Liver (tissue), 9 donors: ENCODE measurements around the gene CFAP97D1. TPM values are rescaled to one million over a fixed set of nuclear protein-coding genes. Genes with fewer than 3 reads are reported as not detected.

Experiments
- DNase-seq: peaks from one replicate; pipeline ENCODE4 v3.0.0-alpha.2; 2017; ENCODE audit warnings: low spot score
- H3K27ac ChIP-seq, 2 donors: one replicate each; pipeline ENCODE4 v1.7.0; 2013; ENCODE audit warnings: inconsistent platforms in 2 of 2, low read length in 2 of 2, control low read depth in 1 of 2, low read depth in 1 of 2, mild to moderate bottlenecking in 1 of 2
- H3K27me3 ChIP-seq, 4 donors: one replicate each; pipeline versions ENCODE4 v1.6.1 to v1.7.0; 2013; ENCODE audit warnings: low read length in 3 of 4, inconsistent platforms in 1 of 4, mild to moderate bottlenecking in 1 of 4, moderate library complexity in 1 of 4; ENCODE audit not compliant: control insufficient read depth in 4 of 4, insufficient read depth in 4 of 4
- H3K36me3 ChIP-seq, 4 donors: one replicate each; pipeline versions ENCODE4 v1.6.1 to v1.7.0; 2013; ENCODE audit warnings: low read length in 3 of 4, mild to moderate bottlenecking in 3 of 4, low read depth in 1 of 4, moderate library complexity in 1 of 4; ENCODE audit not compliant: control insufficient read depth in 4 of 4, insufficient read depth in 3 of 4
- H3K4me1 ChIP-seq, 4 donors: one replicate each; pipeline versions ENCODE4 v1.6.1 to v1.7.0; 2013; ENCODE audit warnings: low read length in 3 of 4, mild to moderate bottlenecking in 3 of 4, moderate library complexity in 1 of 4; ENCODE audit not compliant: control insufficient read depth in 4 of 4, insufficient read depth in 4 of 4
- H3K4me3 ChIP-seq, 3 donors: one replicate each; pipeline versions ENCODE4 v1.6.1 to v1.7.0; 2013; ENCODE audit warnings: low read length in 3 of 3, control low read depth in 1 of 3, low read depth in 1 of 3, mild to moderate bottlenecking in 1 of 3
- H3K9ac ChIP-seq, 2 donors: one replicate each; pipeline ENCODE4 v1.7.0; 2013; ENCODE audit warnings: low read length in 2 of 2, mild to moderate bottlenecking in 2 of 2, moderate library complexity in 2 of 2, control low read depth in 1 of 2, low read depth in 1 of 2
- H3K9me3 ChIP-seq, 4 donors: one replicate each; pipeline versions ENCODE4 v1.6.1 to v1.7.0; 2013; ENCODE audit warnings: low read length in 3 of 4; ENCODE audit not compliant: control insufficient read depth in 4 of 4
- ATF3 ChIP-seq: IDR thresholded peaks from 2 replicates; pipeline ENCODE4 v1.6.1; 2016; ENCODE audit warnings: antibody characterized with exemption
- CTCF ChIP-seq: fragments of 150-350 bp; IDR thresholded peaks from 2 replicates; pipeline ENCODE4 v1.5.1; 2017; ENCODE audit warnings: improper control_type of control experiment, low read depth, low read length; ENCODE audit not compliant: missing input control
- GABPA ChIP-seq, 2 donors: IDR thresholded peaks in 1 of 2; conservative IDR thresholded peaks in 1 of 2; 2 replicates each; pipeline ENCODE4 v1.6.1; 2016; ENCODE audit warnings: antibody characterized with exemption in 2 of 2, mild to moderate bottlenecking in 1 of 2, moderate library complexity in 1 of 2
- HNF4A ChIP-seq, 2 donors: conservative IDR thresholded peaks; 2 replicates each; pipeline ENCODE4 v1.6.1; 2016; ENCODE audit warnings: antibody characterized with exemption in 2 of 2, mild to moderate bottlenecking in 2 of 2
- HNF4G ChIP-seq: IDR thresholded peaks from 2 replicates; pipeline ENCODE4 v1.6.1; 2016; ENCODE audit warnings: antibody characterized with exemption
- JUND ChIP-seq, 2 donors: IDR thresholded peaks; 2 replicates each; pipeline ENCODE4 v1.6.1; 2016; ENCODE audit warnings: antibody characterized with exemption in 2 of 2
- MAX ChIP-seq: IDR thresholded peaks from 2 replicates; pipeline ENCODE4 v1.6.1; 2016; ENCODE audit warnings: antibody characterized with exemption
- NR2F2 ChIP-seq: IDR thresholded peaks from 2 replicates; pipeline ENCODE4 v1.6.1; 2016; ENCODE audit warnings: antibody characterized with exemption
- RAD21 ChIP-seq, 2 donors: IDR thresholded peaks; 2 replicates each; pipeline ENCODE4 v1.6.1; 2016; ENCODE audit warnings: antibody characterized with exemption in 2 of 2, mild to moderate bottlenecking in 2 of 2
- REST ChIP-seq: IDR thresholded peaks from 2 replicates; pipeline ENCODE4 v1.6.1; 2016; ENCODE audit warnings: antibody characterized with exemption, mild to moderate bottlenecking
- RXRA ChIP-seq, 2 donors: IDR thresholded peaks; 2 replicates each; pipeline ENCODE4 v1.6.1; 2017 to 2018; ENCODE audit warnings: antibody characterized with exemption in 2 of 2, mild to moderate bottlenecking in 1 of 2
- SP1 ChIP-seq: IDR thresholded peaks from 2 replicates; pipeline ENCODE4 v1.6.1; 2018; ENCODE audit warnings: antibody characterized with exemption, mild to moderate bottlenecking
- TAF1 ChIP-seq: conservative IDR thresholded peaks from 2 replicates; pipeline ENCODE4 v1.6.1; 2016; ENCODE audit warnings: antibody characterized with exemption, mild to moderate bottlenecking
- YY1 ChIP-seq: IDR thresholded peaks from 2 replicates; pipeline ENCODE4 v1.6.1; 2016; ENCODE audit warnings: antibody characterized with exemption, mild to moderate bottlenecking
- ZBTB33 ChIP-seq: IDR thresholded peaks from 2 replicates; pipeline ENCODE4 v1.6.1; 2016; ENCODE audit warnings: antibody characterized with exemption
- WGBS: extraction: QIAGEN DNeasy Blood & Tissue Kit; methylation state at CpG from one replicate; pipeline ENCODE4 v1.1.7; 2013; 5-methylcytosine and 5-hydroxymethylcytosine counted together
- polyA plus RNA-seq, 2 donors: library from polyadenylated mRNA; stranded (reverse) in 1 of 2; unstranded in 1 of 2; fragments of 200-250 nt in 1 of 2; fragments of >200 nt in 1 of 2; fragmentation: Nextera tagmentation in 1 of 2; extraction: Ambion mirVana in 1 of 2; gene quantifications; one replicate each; pipeline versions ENCODE4 v1.2.1 to v1.2.3, GENCODE V29; 2013 to 2015
- total RNA-seq, 2 donors: library from RNA; depleted of rRNA; stranded (reverse); fragments of >200 nt; gene quantifications; one replicate each; pipeline ENCODE4 v1.2.3, GENCODE V29; 2014
- donor health status: healthy.
- donor health status: healthy.
- donor health status: healthy.
- donor health status: healthy.
- donor health status: healthy.

Gene CFAP97D1
- total and polyA plus RNA-seq, 4 donors = 0.08 TPM; not detected in 3

- Histone ChIP-seq H3K9ac (no peak overlapping the region), H3K4me1 (peaks cover 21 to 65% (median 60%) of the 10 kb centered on the region in 4 donors), H3K27me3 (no peaks in the 10 kb centered on the region), H3K36me3 (peaks cover 0 to 18% (median 12%) of the 10 kb centered on the region in 4 donors), H3K4me3 (no peak overlapping the region), H3K9me3 (no peaks in the 10 kb centered on the region), H3K27ac (peak overlapping the region in 1 of 2 donors; percentile 1)
- no peak for DNase-seq
- WGBS = 68% methylated on average over 16 of the region's 16 CpGs
- TF ChIP-seq HNF4G = no peak
- peak; percentile 71 to 87 for TF ChIP-seq RXRA (IDR thresholded peaks at IDR 0.05)
Observed at GRCh38 chr17:43774304-43775250, 5.7 kb upstream of the CFAP97D1 start.

- under 1% methylated on average over 100 of the region's 100 CpGs for WGBS
- peak within 1 kb of the TSS; percentile 96 to 98 for H3K27ac ChIP-seq
- H3K9me3 ChIP-seq = no peaks in the 10 kb centered on the region
- peaks cover 0 to 5% (median 2%) of the 10 kb centered on the region in 4 donors for H3K36me3 ChIP-seq
- H3K4me3 ChIP-seq = peak within 1 kb of the TSS; percentile 68 to 77 (median 69)
- TF ChIP-seq GABPA (IDR thresholded peaks at IDR 0.05 in 1 of 2, conservative IDR thresholded peaks at IDR 0.05 in 1 of 2) = peak in 1 of 2 donors; percentile 11
- TF ChIP-seq YY1 = peak; percentile 93
- TF ChIP-seq TAF1 = no peak
- TF ChIP-seq NR2F2 = no peak
- TF ChIP-seq JUND (IDR thresholded peaks at IDR 0.05) = peak; percentile 81 to 84
- TF ChIP-seq ATF3 = peak; percentile 64
- TF ChIP-seq SP1 = peak; percentile 33
- TF ChIP-seq RXRA (IDR thresholded peaks at IDR 0.05) = peak; percentile 31 to 64
- no peak for TF ChIP-seq RAD21 (IDR thresholded peaks at IDR 0.05)
- TF ChIP-seq CTCF = no peak
- TF ChIP-seq HNF4A (conservative IDR thresholded peaks at IDR 0.05) = peak in 1 of 2 donors; percentile 61
- TF ChIP-seq MAX = no peak
- no peak for TF ChIP-seq HNF4G
- TF ChIP-seq REST = peak; percentile 69
- TF ChIP-seq ZBTB33 = no peak
- peak; percentile 79 for DNase-seq
- H3K27me3 ChIP-seq = no peaks in the 10 kb centered on the region
- H3K9ac ChIP-seq = peak within 1 kb of the TSS; percentile 68 to 78
- H3K4me1 ChIP-seq = peaks cover 10 to 50% (median 42%) of the 10 kb centered on the region in 4 donors
Observed at GRCh38 chr17:43778337-43779144, 1.7 kb upstream of the CFAP97D1 start, which contains the start of gene DUSP3. Gene DUSP3 (minus strand): TSS chr17:43778977. CDS start chr17:43778924, 53 bp downstream.
